Measurements from ENCODE around the gene TAF11L9.
"Not testable (repeated sequence)": the region's sequence is repeated elsewhere in the genome, so short reads cannot be mapped to it uniquely, and the experiment has no call there.

Gene TAF11L9

DNA sequence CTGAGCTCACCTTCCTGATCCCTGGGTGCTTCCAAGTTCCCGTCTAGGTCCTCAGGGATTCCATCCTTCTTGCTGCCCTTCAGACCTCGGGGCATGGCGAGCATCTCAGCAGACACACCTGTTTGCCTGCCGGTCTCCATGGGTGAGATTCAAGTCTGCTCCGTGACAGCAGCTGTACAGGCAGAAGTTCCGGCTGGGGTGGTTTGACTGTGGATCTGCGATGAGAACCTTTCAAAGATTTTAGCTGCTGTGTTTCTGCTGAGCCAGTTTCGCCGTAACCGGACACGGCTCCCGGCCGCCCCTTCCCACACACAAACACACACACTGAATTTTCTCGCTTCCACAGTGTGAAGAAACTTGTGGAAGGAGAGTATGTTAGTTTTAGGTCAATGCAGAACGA lies at the start of gene TAF11L9:
Gene TAF11L9 (minus strand): TSS at position 140 of the 400 bp plus-strand sequence.
- H4K20me1 ChIP-seq (ENCODE audit: insufficient read depth, low read length); H3K36me3 ChIP-seq (ENCODE audit: insufficient read depth, low read length); H3K27me3 ChIP-seq (ENCODE audit: insufficient read depth, low read length, poor library complexity); H3K9ac ChIP-seq (ENCODE audit: low read depth, low read length); H3K9me3 ChIP-seq (ENCODE audit: insufficient read depth, low read length, severe bottlenecking); H2AFZ ChIP-seq (ENCODE audit: low read depth, low read length); H3K4me1 ChIP-seq (ENCODE audit: insufficient read depth, low read length); H3K4me2 ChIP-seq (ENCODE audit: insufficient read depth, low read length); ATAC-seq (ENCODE audit: insufficient read depth, low read depth); H3K79me2 ChIP-seq (ENCODE audit: insufficient read depth, low read length); H3K27ac ChIP-seq (ENCODE audit: low read length); H3K4me3 ChIP-seq (ENCODE audit: low read depth in 1 of 2, low read length in 2 of 2): not testable (repeated sequence)
- peak; percentile 4 for DNase-seq

DNA sequence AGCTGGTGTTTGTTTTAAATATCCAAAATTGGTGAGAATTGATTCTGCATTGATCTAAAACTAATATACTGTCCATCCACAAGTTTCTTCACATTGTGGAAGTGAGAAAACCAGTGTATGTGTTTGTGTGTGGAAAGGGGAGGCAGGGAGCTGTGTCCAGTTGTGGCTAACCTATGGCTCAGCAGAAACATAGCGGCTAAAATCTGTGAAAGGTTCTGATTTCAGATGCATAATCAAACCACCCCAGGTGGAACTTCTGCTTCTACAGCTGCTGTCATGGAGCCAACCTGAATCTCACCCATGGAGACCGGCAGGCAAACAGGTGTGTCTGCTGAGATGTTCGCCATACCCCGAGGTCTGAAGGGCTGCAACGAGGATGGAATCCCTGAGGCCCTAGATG lies 40.0 kb upstream of the TAF11L9 start, which contains the start of gene TAF11L14:
Gene TAF11L14 (plus strand): TSS at position 301 of the 400 bp plus-strand sequence.
- Histone ChIP-seq H3K79me2 (ENCODE audit: insufficient read depth, low read length) (no peaks in the 10 kb centered on the region), H4K20me1 (ENCODE audit: insufficient read depth, low read length) (no peaks in the 10 kb centered on the region), H3K9ac (ENCODE audit: low read depth, low read length) (no peak within 1 kb of the TSS), H2AFZ (ENCODE audit: low read depth, low read length) (no peak within 1 kb of the TSS), H3K4me2 (ENCODE audit: insufficient read depth, low read length) (no peak within 1 kb of the TSS), H3K27me3 (ENCODE audit: insufficient read depth, low read length, poor library complexity) (no peaks in the 10 kb centered on the region), H3K4me1 (ENCODE audit: insufficient read depth, low read length) (no peaks in the 10 kb centered on the region), H3K36me3 (ENCODE audit: insufficient read depth, low read length) (no peaks in the 10 kb centered on the region), H3K27ac (ENCODE audit: low read length) (no peak within 1 kb of the TSS), H3K4me3 (ENCODE audit: low read depth in 1 of 2, low read length in 2 of 2) (no peak within 1 kb of the TSS), H3K9me3 (ENCODE audit: insufficient read depth, low read length, severe bottlenecking) (no peaks in the 10 kb centered on the region)
- no peak for DNase-seq
- TF ChIP-seq, protein P1, sequence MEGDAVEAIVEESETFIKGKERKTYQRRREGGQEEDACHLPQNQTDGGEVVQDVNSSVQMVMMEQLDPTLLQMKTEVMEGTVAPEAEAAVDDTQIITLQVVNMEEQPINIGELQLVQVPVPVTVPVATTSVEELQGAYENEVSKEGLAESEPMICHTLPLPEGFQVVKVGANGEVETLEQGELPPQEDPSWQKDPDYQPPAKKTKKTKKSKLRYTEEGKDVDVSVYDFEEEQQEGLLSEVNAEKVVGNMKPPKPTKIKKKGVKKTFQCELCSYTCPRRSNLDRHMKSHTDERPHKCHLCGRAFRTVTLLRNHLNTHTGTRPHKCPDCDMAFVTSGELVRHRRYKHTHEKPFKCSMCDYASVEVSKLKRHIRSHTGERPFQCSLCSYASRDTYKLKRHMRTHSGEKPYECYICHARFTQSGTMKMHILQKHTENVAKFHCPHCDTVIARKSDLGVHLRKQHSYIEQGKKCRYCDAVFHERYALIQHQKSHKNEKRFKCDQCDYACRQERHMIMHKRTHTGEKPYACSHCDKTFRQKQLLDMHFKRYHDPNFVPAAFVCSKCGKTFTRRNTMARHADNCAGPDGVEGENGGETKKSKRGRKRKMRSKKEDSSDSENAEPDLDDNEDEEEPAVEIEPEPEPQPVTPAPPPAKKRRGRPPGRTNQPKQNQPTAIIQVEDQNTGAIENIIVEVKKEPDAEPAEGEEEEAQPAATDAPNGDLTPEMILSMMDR (IDR thresholded peaks at IDR 0.05; ENCODE audit: borderline replicate concordance, extremely low read depth, low read length, poor library complexity, severe bottlenecking), result no peak
- no peak for ATAC-seq (ENCODE audit: insufficient read depth, low read depth)

DNA sequence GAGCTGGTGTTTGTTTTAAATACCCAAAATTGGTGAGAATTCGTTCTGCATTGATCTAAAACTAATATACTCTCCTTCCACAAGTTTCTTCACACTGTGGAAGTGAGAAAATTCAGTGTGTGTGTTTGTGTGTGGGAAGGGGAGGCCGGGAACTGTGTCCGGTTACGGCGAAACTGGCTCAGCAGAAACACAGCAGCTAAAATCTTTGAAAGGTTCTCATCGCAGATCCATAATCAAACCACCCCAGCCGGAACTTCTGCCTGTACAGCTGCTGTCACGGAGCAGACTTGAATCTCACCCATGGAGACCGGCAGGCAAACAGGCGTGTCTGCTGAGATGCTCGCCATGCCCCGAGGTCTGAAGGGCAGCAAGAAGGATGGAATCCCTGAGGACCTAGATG lies 37.6 kb upstream of the TAF11L9 start, which contains the start of gene TAF11L13:
Gene TAF11L13 (plus strand): TSS at position 301 of the 400 bp plus-strand sequence.
- H3K27ac ChIP-seq (ENCODE audit: low read length); ATAC-seq (ENCODE audit: insufficient read depth, low read depth); H3K79me2 ChIP-seq (ENCODE audit: insufficient read depth, low read length); H3K27me3 ChIP-seq (ENCODE audit: insufficient read depth, low read length, poor library complexity); H3K9ac ChIP-seq (ENCODE audit: low read depth, low read length); H4K20me1 ChIP-seq (ENCODE audit: insufficient read depth, low read length); H3K36me3 ChIP-seq (ENCODE audit: insufficient read depth, low read length); H2AFZ ChIP-seq (ENCODE audit: low read depth, low read length); DNase-seq; H3K4me1 ChIP-seq (ENCODE audit: insufficient read depth, low read length); H3K4me2 ChIP-seq (ENCODE audit: insufficient read depth, low read length); H3K4me3 ChIP-seq (ENCODE audit: low read depth in 1 of 2, low read length in 2 of 2); H3K9me3 ChIP-seq (ENCODE audit: insufficient read depth, low read length, severe bottlenecking): not testable (repeated sequence)

DNA sequence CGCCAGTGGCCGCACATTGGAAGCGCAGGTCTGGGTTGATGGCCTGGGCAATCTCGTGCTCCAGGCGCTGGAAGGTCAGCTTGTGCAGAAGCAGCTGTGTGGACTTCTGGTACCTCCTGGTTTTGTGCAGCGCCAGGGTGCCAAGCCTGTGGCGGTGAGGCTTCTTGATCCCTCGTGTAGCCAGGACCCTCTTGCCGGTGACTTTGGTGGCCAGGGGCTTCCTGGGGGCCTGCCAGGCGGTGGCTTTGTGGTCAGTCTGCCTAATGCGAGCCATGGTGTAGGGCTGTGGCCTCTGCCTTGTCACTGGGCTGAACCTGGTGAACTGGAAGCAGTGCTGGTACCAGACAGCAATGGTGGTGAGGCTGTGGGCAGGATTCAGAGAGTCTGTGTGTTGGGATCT lies 31.5 kb upstream of the TAF11L9 start:
- no peak overlapping the region for H3K9ac ChIP-seq (ENCODE audit: low read depth, low read length)
- no peaks in the 10 kb centered on the region for H3K79me2 ChIP-seq (ENCODE audit: insufficient read depth, low read length)
- H3K27ac ChIP-seq (ENCODE audit: low read length), result no peak overlapping the region
- no peaks in the 10 kb centered on the region for H3K36me3 ChIP-seq (ENCODE audit: insufficient read depth, low read length)
- ATAC-seq (ENCODE audit: insufficient read depth, low read depth) (no peak), DNase-seq (no peak)
- no peak overlapping the region for H3K4me3 ChIP-seq (ENCODE audit: low read depth in 1 of 2, low read length in 2 of 2)
- no peaks in the 10 kb centered on the region for H3K9me3 ChIP-seq (ENCODE audit: insufficient read depth, low read length, severe bottlenecking)
- no peak overlapping the region for H3K4me2 ChIP-seq (ENCODE audit: insufficient read depth, low read length)
- H3K27me3 ChIP-seq (ENCODE audit: insufficient read depth, low read length, poor library complexity), result no peaks in the 10 kb centered on the region
- no peak overlapping the region for H2AFZ ChIP-seq (ENCODE audit: low read depth, low read length)
- H3K4me1 ChIP-seq (ENCODE audit: insufficient read depth, low read length), result no peaks in the 10 kb centered on the region
- no peak for TF ChIP-seq EZH2 (IDR thresholded peaks at IDR 0.05; ENCODE audit: borderline replicate concordance, low read depth, low read length, severe bottlenecking)
- TF ChIP-seq, protein P1 (IDR thresholded peaks at IDR 0.05; ENCODE audit: borderline replicate concordance, extremely low read depth, low read length, poor library complexity, severe bottlenecking), result no peak
- no peaks in the 10 kb centered on the region for H4K20me1 ChIP-seq (ENCODE audit: insufficient read depth, low read length)

Measured in DND-41 (cell line).